Measurements from ENCODE around the gene PXYLP1. TPM values are rescaled to one million over a fixed set of nuclear protein-coding genes. Genes with fewer than 3 reads are reported as not detected.

PXYLP1 gene
- total and polyA plus RNA-seq, 10 of the 15 experiments (the other 5 are each of a cell fraction or from before 2014, with no cell fraction given) = 0.06 to 1.7 (median 0.35) TPM

DNA sequence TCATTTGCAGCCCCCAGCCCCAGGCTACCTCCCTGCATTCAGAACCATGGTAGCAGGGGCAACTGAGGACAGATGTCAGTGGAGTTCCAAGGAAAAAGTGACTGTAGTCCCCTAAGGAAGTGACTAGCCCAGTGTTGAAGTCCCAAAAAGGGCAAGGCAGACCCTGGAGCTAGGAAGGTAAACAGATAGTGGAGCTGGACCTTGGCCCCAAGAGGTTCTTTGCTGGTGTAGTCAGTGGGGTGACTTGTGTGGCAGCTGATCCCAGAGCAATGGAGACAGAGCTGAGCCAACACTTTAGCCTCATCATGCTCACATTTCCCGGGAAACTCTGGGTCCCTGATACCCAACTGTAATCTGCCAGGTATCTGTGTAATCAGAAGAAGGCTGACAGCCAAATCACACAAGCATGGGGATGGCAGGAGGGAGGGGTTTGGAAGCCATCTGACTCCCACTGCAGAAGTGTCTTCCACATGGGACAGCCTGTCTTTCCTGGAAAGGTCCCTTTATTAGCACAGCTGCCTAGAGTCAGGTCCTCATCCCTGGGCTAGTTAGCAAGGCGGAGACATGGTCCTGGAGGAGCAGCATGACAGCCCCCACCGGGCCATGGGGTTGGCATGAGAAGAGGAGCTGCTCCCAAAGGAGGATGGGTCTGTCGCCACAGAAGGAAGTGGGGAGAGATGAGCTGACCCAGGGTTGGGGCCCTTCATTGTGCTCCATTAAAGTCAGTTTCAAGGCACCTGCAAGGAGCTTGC lies 39.8 kb downstream of the PXYLP1 start:
- peaks cover 0 to 4% of the 10 kb centered on the region in 2 experiments; a peak in 1 of 4 replicates for H3K27me3 ChIP-seq (replicated peaks in 1 of 2; ENCODE audit: control insufficient read depth in 2 of 2, insufficient read depth in 2 of 2, low read length in 1 of 2)
- POLR2A ChIA-PET = interaction anchor here (0.6 kb wide), 1 partner anchor 22 kb away, joined by 3 read pairs; no protein-coding TSS in a partner anchor

DNA sequence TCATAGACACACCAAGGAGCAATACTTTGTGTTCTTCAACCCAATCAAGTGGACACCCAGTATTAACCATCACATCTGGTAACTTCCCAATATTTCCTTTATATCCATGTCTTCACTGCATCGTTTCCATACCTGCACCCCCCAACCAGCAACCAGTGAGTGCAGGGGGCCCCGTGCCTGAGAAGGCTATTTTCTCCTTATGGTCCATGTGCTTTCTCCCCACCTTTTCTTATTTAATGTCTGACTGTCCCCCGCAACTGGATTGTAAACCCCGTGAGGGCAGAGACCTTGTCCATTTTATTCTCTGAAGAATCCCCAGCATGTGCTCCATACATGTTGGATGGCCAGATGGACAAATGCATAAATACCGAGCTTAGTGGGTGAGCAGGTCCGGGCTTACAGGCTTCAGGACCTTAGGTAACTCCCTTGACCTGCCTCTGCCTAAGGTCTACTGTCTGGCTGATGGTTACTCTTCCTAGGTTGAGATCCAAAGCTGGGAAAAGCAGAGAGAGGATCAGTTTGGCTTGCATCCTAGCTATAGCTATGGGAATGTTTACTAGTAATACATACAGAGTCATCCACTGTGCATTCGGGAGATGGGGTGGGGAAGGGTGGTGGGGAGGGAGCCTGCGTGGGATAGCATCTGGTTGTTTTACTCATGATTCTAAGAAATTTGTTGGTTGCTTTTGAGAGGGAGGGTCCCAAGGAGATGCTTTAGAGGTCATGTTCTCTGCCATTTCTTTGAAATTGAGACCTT lies 41.5 kb downstream of the PXYLP1 start:
- CTCF ChIA-PET = no interaction called here
- WGBS (ENCODE audit: insufficient coverage, insufficient replicate concordance, low lambda C conversion rate, missing lambda C conversion rate) = 29% methylated on average over 8 of the region's 8 CpGs

More for the DNA sequence above, 39.8 kb downstream of the PXYLP1 start:
- H3K4me1 ChIP-seq (ENCODE audit: control insufficient read depth, insufficient read depth, low read length) = peaks cover 9% of the 10 kb centered on the region
- ChIA-PET RAD21 (ENCODE audit: unreplicated experiment) (no interaction called here), SMC1A (ENCODE audit: uncharacterized antibody, unreplicated experiment) (interaction anchor here (1.6 kb wide), 1 partner anchor 13 kb away, joined by 3 read pairs; no protein-coding TSS in a partner anchor), CTCF (interaction anchor here (1.1 kb wide), 1 partner anchor 36 kb away, joined by 3 read pairs; no protein-coding TSS in a partner anchor)
- H3K36me3 ChIP-seq (ENCODE audit: control insufficient read depth in 2 of 2, insufficient read depth in 2 of 2, low read length in 1 of 2) = no peaks in the 10 kb centered on the region
- intact Hi-C loops (cut with micrococcal nuclease; ENCODE audit: unreplicated experiment) = loop anchor here (10.0 kb wide), 1 partner anchor 267 kb away; no protein-coding TSS in a partner anchor
- H4K20me1 ChIP-seq (ENCODE audit: control insufficient read depth, insufficient read depth) = no peaks in the 10 kb centered on the region
- H3K9ac ChIP-seq (ENCODE audit: control insufficient read depth, insufficient read depth, low read length) = no peak overlapping the region
- no peak overlapping the region for H3K27ac ChIP-seq (ENCODE audit: control insufficient read depth, insufficient read depth)
- 25% methylated on average over 4 of the region's 4 CpGs for WGBS (ENCODE audit: insufficient coverage, insufficient replicate concordance, low lambda C conversion rate, missing lambda C conversion rate)
- H3K79me2 ChIP-seq (ENCODE audit: control insufficient read depth, insufficient read depth, low read length) = no peaks in the 10 kb centered on the region
- no peak for FAIRE-seq
- no peak for ATAC-seq
- H2AFZ ChIP-seq (ENCODE audit: control insufficient read depth, low read depth, low read length) = no peak overlapping the region
- no peak overlapping the region for H3K4me2 ChIP-seq (ENCODE audit: control insufficient read depth, insufficient read depth)
- TF ChIP-seq ESRRA (IDR thresholded peaks at IDR 0.05; ENCODE audit: low read length) (no peak), STAT3 (IDR thresholded peaks at IDR 0.05; ENCODE audit: low read depth, low read length) (no peak), ZSCAN29 (IDR thresholded peaks at IDR 0.05) (no peak), ZBED1 (IDR thresholded peaks at IDR 0.05; ENCODE audit: borderline replicate concordance) (no peak), FOS (IDR thresholded peaks at IDR 0.05; ENCODE audit: borderline replicate concordance, extremely low read depth, insufficient read length) (no peak), RBBP5 (conservative IDR thresholded peaks at IDR 0.05) (no peak), SRF (IDR thresholded peaks at IDR 0.05; ENCODE audit: low read depth in 2 of 2, low read length in 2 of 2) (no peak), ZNF24 (IDR thresholded peaks at IDR 0.05) (no peak), SUPT20H (IDR thresholded peaks at IDR 0.05; ENCODE audit: borderline replicate concordance, control insufficient read depth, low read depth, low read length) (no peak)
- no peak for DNase-seq (ENCODE audit: low read depth, low spot score)
- in situ Hi-C loops (cut with MboI) = no loop called here
- no peaks in the 10 kb centered on the region for H3K9me3 ChIP-seq (replicated peaks; ENCODE audit: control insufficient read depth, insufficient read depth, low read length)
- no TSS peak for BruUV-seq (replicated peaks)
- no peak overlapping the region for H3K4me3 ChIP-seq

More for the DNA sequence above, 41.5 kb downstream of the PXYLP1 start:
- Histone ChIP-seq H3K36me3 (ENCODE audit: control insufficient read depth in 2 of 2, insufficient read depth in 2 of 2, low read length in 1 of 2) (no peaks in the 10 kb centered on the region), H2AFZ (ENCODE audit: control insufficient read depth, low read depth, low read length) (no peak overlapping the region), H3K27me3 (replicated peaks in 1 of 2; ENCODE audit: control insufficient read depth in 2 of 2, insufficient read depth in 2 of 2, low read length in 1 of 2) (peaks cover 0 to 4% of the 10 kb centered on the region in 2 experiments; a peak in 1 of 4 replicates), H3K9ac (ENCODE audit: control insufficient read depth, insufficient read depth, low read length) (no peak overlapping the region), H3K4me3 (no peak overlapping the region), H4K20me1 (ENCODE audit: control insufficient read depth, insufficient read depth) (no peaks in the 10 kb centered on the region), H3K79me2 (ENCODE audit: control insufficient read depth, insufficient read depth, low read length) (no peaks in the 10 kb centered on the region), H3K4me2 (ENCODE audit: control insufficient read depth, insufficient read depth) (no peak overlapping the region), H3K27ac (ENCODE audit: control insufficient read depth, insufficient read depth) (no peak overlapping the region), H3K9me3 (replicated peaks; ENCODE audit: control insufficient read depth, insufficient read depth, low read length) (no peaks in the 10 kb centered on the region), H3K4me1 (ENCODE audit: control insufficient read depth, insufficient read depth, low read length) (peaks cover 7% of the 10 kb centered on the region)
- BruUV-seq (replicated peaks) = no TSS peak
- ATAC-seq = no peak
- POLR2A ChIA-PET = no interaction called here
- no peak for DNase-seq (ENCODE audit: low read depth, low spot score)
- intact Hi-C loops (cut with micrococcal nuclease; ENCODE audit: unreplicated experiment) (loop anchor here (10.0 kb wide), 1 partner anchor 268 kb away; no protein-coding TSS in a partner anchor), in situ Hi-C loops (cut with MboI) (no loop called here)
- RAD21 ChIA-PET (ENCODE audit: unreplicated experiment) = interaction anchor here (0.6 kb wide), 1 partner anchor 361 kb away, joined by 5 read pairs; no protein-coding TSS in a partner anchor
- TF ChIP-seq CBX3 (IDR thresholded peaks at IDR 0.05; ENCODE audit: borderline replicate concordance, low read depth) (no peak), SREBF1 (IDR thresholded peaks at IDR 0.05; ENCODE audit: low read length) (no peak), SP1 (IDR thresholded peaks at IDR 0.05; ENCODE audit: low read depth, low read length) (no peak), CHD4 (IDR thresholded peaks at IDR 0.05) (no peak)
- FAIRE-seq = no peak
- SMC1A ChIA-PET (ENCODE audit: uncharacterized antibody, unreplicated experiment) = interaction anchor here (0.6 to 1.6 kb wide), 2 partner anchors 15 to 37 kb away, joined by 3 read pairs; no protein-coding TSS in a partner anchor

All from GM12878 (cell line).